Breast epithelium (tissue), 3 donors: ENCODE measurements around the gene PPP2R3A.

Experiments
- CTCF ChIP-seq, 3 donors: fragments of 450-650 bp; IDR thresholded peaks; one replicate each; pipeline ENCODE4 v1.5.1; 2016 to 2017; ENCODE audit warnings: antibody characterized with exemption in 3 of 3, mild to moderate bottlenecking in 3 of 3, moderate library complexity in 3 of 3
- POLR2A ChIP-seq: fragments of 450-650 bp; IDR thresholded peaks from one replicate; pipeline ENCODE4 v1.6.1; 2016; ENCODE audit warnings: antibody characterized with exemption, mild to moderate bottlenecking, moderate library complexity
- POLR2AphosphoS5 ChIP-seq, 3 donors: sonication (generic); formaldehyde crosslinking; IDR thresholded peaks; one replicate each; pipeline ENCODE4 v1.6.1; 2017; ENCODE audit warnings: antibody characterized with exemption in 3 of 3

- no peak for TF ChIP-seq CTCF (IDR thresholded peaks at IDR 0.05)
- TF ChIP-seq POLR2AphosphoS5 (IDR thresholded peaks at IDR 0.05): no peak
- TF ChIP-seq POLR2A: no peak
These were observed 201.0 kb downstream of the PPP2R3A start for GRCh38 chr3:136166507-136166906.
